ENCODE results near the gene CNPPD1. TPM values are rescaled to one million over a fixed set of nuclear protein-coding genes. Genes with fewer than 3 reads are reported as not detected.

The CNPPD1 gene
- total and polyA plus RNA-seq, 7 donors: 24.1 to 79.5 (median 38.5) TPM

DNA sequence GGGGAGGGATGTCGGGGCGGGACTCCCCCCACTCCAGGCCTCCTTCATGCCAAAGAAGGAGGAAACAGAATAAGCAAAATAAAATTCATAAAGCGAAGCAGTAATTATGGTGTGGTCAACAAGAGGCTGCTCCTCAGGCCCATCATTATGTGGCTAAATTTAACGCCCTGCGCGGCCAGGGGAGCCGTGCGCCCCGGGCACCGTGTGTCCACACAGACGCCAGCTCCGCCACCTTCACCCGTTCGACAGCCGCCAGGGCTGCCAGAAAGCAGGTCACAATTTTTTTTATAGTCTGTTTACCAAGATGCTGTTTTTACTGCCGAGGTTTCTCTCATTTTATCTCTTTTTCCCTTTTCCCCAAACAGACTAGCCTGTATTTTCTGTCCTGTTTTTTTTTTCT is 47.1 kb downstream of the CNPPD1 start:
- Histone ChIP-seq H3K4me1 (no peaks in the 10 kb centered on the region), H3K27ac (no peak overlapping the region), H3K36me3 (no peaks in the 10 kb centered on the region), H3K4me3 (no peak overlapping the region), H3K9me3 (no peaks in the 10 kb centered on the region), H3K27me3 (no peaks in the 10 kb centered on the region)
- 93 to 96% methylated on average over 16 of the region's 16 CpGs for WGBS, 2 donors
- TF ChIP-seq POLR2A (IDR thresholded peaks at IDR 0.05) (no peak), POLR2AphosphoS5 (IDR thresholded peaks at IDR 0.05) (no peak), EP300 (IDR thresholded peaks at IDR 0.05) (no peak)
- TF ChIP-seq, protein P1, sequence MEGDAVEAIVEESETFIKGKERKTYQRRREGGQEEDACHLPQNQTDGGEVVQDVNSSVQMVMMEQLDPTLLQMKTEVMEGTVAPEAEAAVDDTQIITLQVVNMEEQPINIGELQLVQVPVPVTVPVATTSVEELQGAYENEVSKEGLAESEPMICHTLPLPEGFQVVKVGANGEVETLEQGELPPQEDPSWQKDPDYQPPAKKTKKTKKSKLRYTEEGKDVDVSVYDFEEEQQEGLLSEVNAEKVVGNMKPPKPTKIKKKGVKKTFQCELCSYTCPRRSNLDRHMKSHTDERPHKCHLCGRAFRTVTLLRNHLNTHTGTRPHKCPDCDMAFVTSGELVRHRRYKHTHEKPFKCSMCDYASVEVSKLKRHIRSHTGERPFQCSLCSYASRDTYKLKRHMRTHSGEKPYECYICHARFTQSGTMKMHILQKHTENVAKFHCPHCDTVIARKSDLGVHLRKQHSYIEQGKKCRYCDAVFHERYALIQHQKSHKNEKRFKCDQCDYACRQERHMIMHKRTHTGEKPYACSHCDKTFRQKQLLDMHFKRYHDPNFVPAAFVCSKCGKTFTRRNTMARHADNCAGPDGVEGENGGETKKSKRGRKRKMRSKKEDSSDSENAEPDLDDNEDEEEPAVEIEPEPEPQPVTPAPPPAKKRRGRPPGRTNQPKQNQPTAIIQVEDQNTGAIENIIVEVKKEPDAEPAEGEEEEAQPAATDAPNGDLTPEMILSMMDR (IDR thresholded peaks at IDR 0.05): no peak
- intact Hi-C loops (cut with DNase I): no loop called here
- DNase-seq: no peak

DNA sequence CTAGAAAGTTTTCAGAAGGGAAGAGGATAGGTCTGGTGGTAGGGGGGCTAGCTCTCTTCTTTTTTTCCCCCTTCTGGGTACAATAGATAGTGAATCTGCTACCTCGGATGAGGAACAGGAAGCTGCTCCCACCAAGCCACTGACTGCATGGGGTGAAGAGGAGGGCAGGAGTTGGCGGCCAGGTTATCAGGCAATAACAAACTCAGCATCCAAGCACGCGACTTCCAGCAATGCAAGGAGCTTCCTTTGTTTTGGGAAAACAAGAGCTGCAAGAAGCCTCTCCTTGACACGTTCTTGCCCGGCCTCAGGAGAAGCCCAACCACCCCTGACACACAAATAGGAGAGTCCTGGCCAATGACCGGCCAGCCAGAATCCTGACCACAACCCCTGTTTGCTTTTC is 48.3 kb downstream of the CNPPD1 start:
- TF ChIP-seq POLR2A (IDR thresholded peaks at IDR 0.05): no peak
- no peak for TF ChIP-seq POLR2AphosphoS5 (IDR thresholded peaks at IDR 0.05)
- TF ChIP-seq EP300 (IDR thresholded peaks at IDR 0.05): no peak
- TF ChIP-seq, protein P1 (IDR thresholded peaks at IDR 0.05): no peak
- Histone ChIP-seq H3K9me3 (no peaks in the 10 kb centered on the region), H3K36me3 (no peaks in the 10 kb centered on the region), H3K27me3 (no peaks in the 10 kb centered on the region), H3K4me1 (no peaks in the 10 kb centered on the region), H3K27ac (no peak overlapping the region), H3K4me3 (no peak overlapping the region)
- WGBS, 2 donors: 78 to 93% methylated on average over 7 of the region's 7 CpGs
- DNase-seq: no peak
- intact Hi-C loops (cut with DNase I): no loop called here

DNA sequence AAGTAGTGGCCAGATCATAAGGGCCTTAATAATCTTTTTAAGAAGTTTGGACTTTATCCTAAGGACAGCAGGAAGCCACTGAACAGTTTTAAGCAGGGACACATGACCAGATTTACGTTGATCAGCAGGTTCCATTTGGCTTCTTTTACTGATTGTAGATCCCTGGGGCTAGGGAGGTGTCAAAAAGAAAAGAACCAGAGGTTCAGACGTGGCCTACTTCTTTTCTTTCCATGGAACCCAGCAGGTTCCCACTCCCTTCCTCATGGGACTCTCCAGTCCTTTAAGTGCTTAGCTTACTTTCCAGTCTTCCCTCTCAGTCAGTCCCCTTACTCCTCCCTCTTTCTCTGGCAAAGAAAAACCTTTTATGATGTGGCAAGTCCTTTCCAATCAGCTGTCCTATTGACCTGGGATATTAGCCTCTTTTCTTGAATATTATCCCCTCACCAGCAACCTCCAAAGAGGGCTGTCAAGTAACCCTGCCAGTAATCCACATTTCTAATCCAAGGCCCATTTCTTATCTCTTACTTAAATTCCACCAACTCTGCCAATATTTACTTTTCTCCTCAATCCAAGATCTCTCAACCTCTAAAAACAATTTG is 49.6 kb downstream of the CNPPD1 start:
- H3K4me3 ChIP-seq: no peak overlapping the region
- intact Hi-C loops (cut with DNase I): no loop called here
- H3K4me1 ChIP-seq: no peaks in the 10 kb centered on the region
- H3K27ac ChIP-seq: no peak overlapping the region
- H3K36me3 ChIP-seq: no peaks in the 10 kb centered on the region
- DNase-seq: no peak
- no peak for TF ChIP-seq EP300 (IDR thresholded peaks at IDR 0.05)
- H3K27me3 ChIP-seq: no peaks in the 10 kb centered on the region
- H3K9me3 ChIP-seq: no peaks in the 10 kb centered on the region
- WGBS, 2 donors: 25 to 65% methylated on average over 2 of the region's 2 CpGs

DNA sequence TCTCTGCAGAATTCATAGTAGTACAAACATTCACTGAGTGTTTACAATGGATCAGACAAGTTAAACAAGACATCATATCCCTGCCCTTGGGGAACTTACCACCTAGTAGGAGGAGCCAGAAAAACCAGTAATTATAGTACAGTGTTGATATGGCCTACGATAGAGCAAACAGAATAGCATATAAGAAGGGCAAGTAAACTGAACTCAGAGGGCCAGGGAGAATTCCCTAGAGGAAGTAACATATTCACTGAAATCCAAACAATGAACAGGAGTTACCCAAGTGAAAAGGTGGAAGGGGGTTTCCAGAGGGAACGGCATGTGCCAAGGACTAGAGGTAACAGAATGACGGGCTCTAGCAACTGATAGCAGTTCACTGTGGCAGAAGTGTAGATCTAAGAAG is 50.2 kb downstream of the CNPPD1 start:
- no peak overlapping the region for H3K4me3 ChIP-seq
- no peak for DNase-seq
- H3K4me1 ChIP-seq: no peaks in the 10 kb centered on the region
- H3K36me3 ChIP-seq: no peaks in the 10 kb centered on the region
- WGBS, 2 donors: 13 to 64% methylated on average over 3 of the region's 3 CpGs
- H3K27ac ChIP-seq: no peak overlapping the region
- no peaks in the 10 kb centered on the region for H3K27me3 ChIP-seq
- TF ChIP-seq POLR2A (IDR thresholded peaks at IDR 0.05): no peak
- TF ChIP-seq, protein P1 (IDR thresholded peaks at IDR 0.05): no peak
- TF ChIP-seq POLR2AphosphoS5 (IDR thresholded peaks at IDR 0.05): no peak
- TF ChIP-seq EP300 (IDR thresholded peaks at IDR 0.05): no peak
- H3K9me3 ChIP-seq: no peaks in the 10 kb centered on the region
- intact Hi-C loops (cut with DNase I): no loop called here

DNA sequence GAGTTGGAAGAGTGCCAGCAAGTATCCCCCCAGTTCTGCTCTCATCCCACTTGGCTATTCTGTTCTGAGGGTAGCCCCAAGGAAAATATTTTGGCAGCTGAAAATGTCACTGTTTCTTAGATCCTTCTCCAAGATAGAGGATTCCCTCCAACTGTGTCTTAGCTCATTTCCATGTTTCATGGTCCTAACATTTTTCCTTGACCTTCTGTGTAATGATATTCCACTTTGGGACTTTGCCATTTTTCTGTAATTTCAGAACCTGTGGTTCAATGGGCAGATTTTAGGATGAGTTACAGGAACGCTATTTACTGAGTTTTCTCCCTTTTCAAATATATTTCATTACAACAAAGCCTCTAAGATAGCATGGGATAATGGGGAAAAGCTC is 50.8 kb downstream of the CNPPD1 start:
- no peaks in the 10 kb centered on the region for H3K27me3 ChIP-seq
- H3K4me3 ChIP-seq: no peak overlapping the region
- DNase-seq: no peak
- H3K27ac ChIP-seq: no peak overlapping the region
- intact Hi-C loops (cut with DNase I): no loop called here
- no peaks in the 10 kb centered on the region for H3K4me1 ChIP-seq
- WGBS, 2 donors: 81 to 96% methylated on average over 1 of the region's 1 CpG
- no peaks in the 10 kb centered on the region for H3K36me3 ChIP-seq
- no peaks in the 10 kb centered on the region for H3K9me3 ChIP-seq
- TF ChIP-seq, protein P1 (IDR thresholded peaks at IDR 0.05): no peak
